HEK293 (cell line): ENCODE results near the gene GDPGP1.

Experiments
- CTCF ChIA-PET: fragments of 350-600 bp; formaldehyde crosslinking; extraction: SDS; loops from one replicate; lab custom pipeline; 2021; ENCODE audit warnings: antibody characterized with exemption; lab: Yijun Ruan, JAX
- POLR2A ChIA-PET: fragments of 300-600 bp; formaldehyde crosslinking; extraction: SDS; loops from one replicate; lab custom pipeline; 2020; ENCODE audit warnings: antibody characterized with exemption, inconsistent platforms; lab: Yijun Ruan, JAX
- H3K27ac ChIP-seq: fragments of 200-500 bp; sonication (Bioruptor generic); 2 replicates; pipeline ENCODE4 v1.5.1; 2014; ENCODE audit warnings: low read depth, low read length, control low read depth, inconsistent platforms; ENCODE audit errors: extremely low read depth
- H3K36me3 ChIP-seq, 2 experiments: fragments of 200-500 bp in 1 of 2; sonication (Bioruptor generic) in 1 of 2; 1 replicate in 1 of 2; 2 replicates in 1 of 2; pipeline ENCODE4 v1.5.1; 2014 to 2017; ENCODE audit warnings: inconsistent platforms in 2 of 2, low read length in 2 of 2; ENCODE audit not compliant: control insufficient read depth in 2 of 2, insufficient read depth in 1 of 2
- H3K4me1 ChIP-seq: fragments of 200-500 bp; sonication (Bioruptor generic); 2 replicates; pipeline ENCODE4 v1.5.1; 2014; ENCODE audit warnings: mild to moderate bottlenecking, low read length, inconsistent platforms; ENCODE audit not compliant: control insufficient read depth, insufficient read depth
- H3K4me3 ChIP-seq: 2 replicates; pipeline ENCODE4 v1.5.1; 2011; ENCODE audit warnings: low read depth, mild to moderate bottlenecking, control low read depth, low read length, moderate library complexity
- H3K9me3 ChIP-seq: fragments of 200-500 bp; sonication (Bioruptor generic); 2 replicates; pipeline ENCODE4 v1.5.1; 2014; ENCODE audit warnings: low read depth, low read length, inconsistent platforms; ENCODE audit not compliant: control insufficient read depth, insufficient read depth
- AEBP2 ChIP-seq: fragments of 450-650 bp; formaldehyde crosslinking; IDR thresholded peaks from 2 replicates; pipeline ENCODE4 v1.5.1; 2016; ENCODE audit warnings: missing biosample characterization, missing genetic modification characterization, borderline replicate concordance
- GLI4 ChIP-seq: fragments of 450-650 bp; formaldehyde crosslinking; IDR thresholded peaks from 2 replicates; pipeline ENCODE4 v1.5.1; 2016; ENCODE audit warnings: missing biosample characterization, missing genetic modification characterization
- GLIS1 ChIP-seq: fragments of 450-650 bp; formaldehyde crosslinking; IDR thresholded peaks from 2 replicates; pipeline ENCODE4 v1.5.1; 2016; ENCODE audit warnings: missing biosample characterization, missing genetic modification characterization
- IKZF3 ChIP-seq: fragments of 450-650 bp; IDR thresholded peaks from 2 replicates; pipeline ENCODE4 v1.5.0; 2018; ENCODE audit warnings: missing biosample characterization, mild to moderate bottlenecking, missing genetic modification characterization, moderate library complexity
- SCRT2 ChIP-seq: fragments of 450-650 bp; formaldehyde crosslinking; IDR thresholded peaks from 2 replicates; pipeline ENCODE4 v1.5.1; 2016; ENCODE audit warnings: missing biosample characterization, missing genetic modification characterization
- SP2 ChIP-seq: fragments of 450-650 bp; formaldehyde crosslinking; IDR thresholded peaks from 2 replicates; pipeline ENCODE4 v1.5.1; 2016; ENCODE audit warnings: missing biosample characterization, missing genetic modification characterization
- TCF7L2 ChIP-seq: IDR thresholded peaks from 2 replicates; pipeline ENCODE4 v1.6.1; 2011; ENCODE audit warnings: low read depth, mild to moderate bottlenecking, inconsistent platforms, low read length, moderate library complexity, borderline replicate concordance
- ZBTB44 ChIP-seq: fragments of 450-650 bp; IDR thresholded peaks from 2 replicates; pipeline ENCODE4 v1.5.1; 2018; ENCODE audit warnings: missing biosample characterization, mild to moderate bottlenecking, missing genetic modification characterization
- ZBTB6 ChIP-seq: fragments of 450-650 bp; formaldehyde crosslinking; IDR thresholded peaks from 2 replicates; pipeline ENCODE4 v1.5.1; 2017; ENCODE audit warnings: missing biosample characterization, missing genetic modification characterization
- ZNF114 ChIP-seq: fragments of 450-650 bp; formaldehyde crosslinking; IDR thresholded peaks from 2 replicates; pipeline ENCODE4 v1.5.0; 2017; ENCODE audit warnings: missing biosample characterization, missing genetic modification characterization
- ZNF121 ChIP-seq: fragments of 450-650 bp; formaldehyde crosslinking; IDR thresholded peaks from 2 replicates; pipeline ENCODE4 v1.5.1; 2016; ENCODE audit warnings: missing biosample characterization, missing genetic modification characterization
- ZNF132 ChIP-seq: fragments of 450-650 bp; formaldehyde crosslinking; IDR thresholded peaks from 2 replicates; pipeline ENCODE4 v1.5.1; 2017; ENCODE audit warnings: missing biosample characterization, missing genetic modification characterization, borderline replicate concordance
- ZNF2 ChIP-seq: fragments of 450-650 bp; formaldehyde crosslinking; IDR thresholded peaks from 2 replicates; pipeline ENCODE4 v1.5.1; 2016; ENCODE audit warnings: missing biosample characterization, missing genetic modification characterization
- ZNF221 ChIP-seq: fragments of 450-650 bp; formaldehyde crosslinking; IDR thresholded peaks from 2 replicates; pipeline ENCODE4 v1.5.1; 2017; ENCODE audit warnings: missing biosample characterization, missing genetic modification characterization, borderline replicate concordance
- ZNF223 ChIP-seq: fragments of 450-650 bp; formaldehyde crosslinking; IDR thresholded peaks from 2 replicates; pipeline ENCODE4 v1.5.1; 2016; ENCODE audit warnings: missing biosample characterization, missing genetic modification characterization
- ZNF391 ChIP-seq: fragments of 450-650 bp; formaldehyde crosslinking; IDR thresholded peaks from 2 replicates; pipeline ENCODE4 v1.5.1; 2016; ENCODE audit warnings: low read depth, missing biosample characterization, missing genetic modification characterization, borderline replicate concordance
- ZNF416 ChIP-seq: fragments of 450-650 bp; formaldehyde crosslinking; IDR thresholded peaks from 2 replicates; pipeline ENCODE4 v1.5.1; 2016; ENCODE audit warnings: missing biosample characterization, missing genetic modification characterization
- ZNF449 ChIP-seq: fragments of 450-650 bp; formaldehyde crosslinking; IDR thresholded peaks from 2 replicates; pipeline ENCODE4 v1.5.1; 2017; ENCODE audit warnings: missing biosample characterization, mild to moderate bottlenecking, missing genetic modification characterization, moderate library complexity
- ZNF501 ChIP-seq: fragments of 450-650 bp; formaldehyde crosslinking; IDR thresholded peaks from 2 replicates; pipeline ENCODE4 v1.5.1; 2016; ENCODE audit warnings: missing biosample characterization, missing genetic modification characterization
- ZNF514 ChIP-seq: fragments of 450-650 bp; formaldehyde crosslinking; IDR thresholded peaks from 2 replicates; pipeline ENCODE4 v1.5.1; 2016; ENCODE audit warnings: missing biosample characterization, missing genetic modification characterization
- ZNF521 ChIP-seq: fragments of 450-650 bp; formaldehyde crosslinking; IDR thresholded peaks from 2 replicates; pipeline ENCODE4 v1.5.1; 2017; ENCODE audit warnings: missing biosample characterization, mild to moderate bottlenecking, missing genetic modification characterization
- ZNF623 ChIP-seq: fragments of 450-650 bp; formaldehyde crosslinking; IDR thresholded peaks from 2 replicates; pipeline ENCODE4 v1.5.1; 2016; ENCODE audit warnings: missing biosample characterization, missing genetic modification characterization
- ZNF701 ChIP-seq: fragments of 450-650 bp; formaldehyde crosslinking; IDR thresholded peaks from 2 replicates; pipeline ENCODE4 v1.5.1; 2016; ENCODE audit warnings: missing biosample characterization, missing genetic modification characterization
- ZNF791 ChIP-seq: fragments of 450-650 bp; formaldehyde crosslinking; IDR thresholded peaks from 2 replicates; pipeline ENCODE4 v1.5.1; 2016; ENCODE audit warnings: missing biosample characterization, missing genetic modification characterization
- TF ChIP-seq, protein P1 (sequence below): fragments of 450-650 bp; IDR thresholded peaks from 2 replicates; pipeline ENCODE4 v1.5.1; 2018; ENCODE audit warnings: missing biosample characterization, missing genetic modification characterization
- TF ChIP-seq, protein P2 (sequence below): fragments of 450-650 bp; formaldehyde crosslinking; IDR thresholded peaks from 2 replicates; pipeline ENCODE4 v1.5.1; 2016; ENCODE audit warnings: missing biosample characterization, missing genetic modification characterization
- TF ChIP-seq, protein P3 (sequence below): fragments of 450-650 bp; formaldehyde crosslinking; IDR thresholded peaks from 2 replicates; pipeline ENCODE4 v1.5.1; 2017; ENCODE audit warnings: missing biosample characterization, missing genetic modification characterization

Gene GDPGP1

GRCh38 chr15:90230071-90230494 lies 3.9 kb upstream of the GDPGP1 start (continued):
- TF ChIP-seq, protein P1, sequence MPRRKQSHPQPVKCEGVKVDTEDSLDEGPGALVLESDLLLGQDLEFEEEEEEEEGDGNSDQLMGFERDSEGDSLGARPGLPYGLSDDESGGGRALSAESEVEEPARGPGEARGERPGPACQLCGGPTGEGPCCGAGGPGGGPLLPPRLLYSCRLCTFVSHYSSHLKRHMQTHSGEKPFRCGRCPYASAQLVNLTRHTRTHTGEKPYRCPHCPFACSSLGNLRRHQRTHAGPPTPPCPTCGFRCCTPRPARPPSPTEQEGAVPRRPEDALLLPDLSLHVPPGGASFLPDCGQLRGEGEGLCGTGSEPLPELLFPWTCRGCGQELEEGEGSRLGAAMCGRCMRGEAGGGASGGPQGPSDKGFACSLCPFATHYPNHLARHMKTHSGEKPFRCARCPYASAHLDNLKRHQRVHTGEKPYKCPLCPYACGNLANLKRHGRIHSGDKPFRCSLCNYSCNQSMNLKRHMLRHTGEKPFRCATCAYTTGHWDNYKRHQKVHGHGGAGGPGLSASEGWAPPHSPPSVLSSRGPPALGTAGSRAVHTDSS (tag by site-specific recombination): no peak
- TF ChIP-seq ZNF132 (tag by site-specific recombination): no peak
- no peak for TF ChIP-seq TCF7L2
- no peak for TF ChIP-seq IKZF3 (tag by site-specific recombination)
- no peak for TF ChIP-seq SCRT2
- no peak for TF ChIP-seq ZNF449 (tag by site-specific recombination)
- no peak for TF ChIP-seq ZNF121 (tag by site-specific recombination)
- no peak for TF ChIP-seq ZNF391 (tag by site-specific recombination)
- TF ChIP-seq ZNF521: no peak
- TF ChIP-seq GLIS1 (tag by site-specific recombination): no peak

- CTCF ChIA-PET: interaction anchor here (4.8 kb wide), 1 partner anchor 10 kb away, joined by 38 read pairs; no protein-coding TSS in a partner anchor
- no peak overlapping the region for H3K27ac ChIP-seq
- TF ChIP-seq AEBP2: no peak
- no peak for TF ChIP-seq ZNF623 (tag by site-specific recombination)
- TF ChIP-seq SP2 (tag by site-specific recombination): no peak
- no peak for TF ChIP-seq ZBTB6 (tag by site-specific recombination)
- TF ChIP-seq ZNF2 (tag by site-specific recombination): no peak
- no peak for TF ChIP-seq ZNF501 (tag by site-specific recombination)
- no peak for TF ChIP-seq ZNF221 (tag by site-specific recombination)
- TF ChIP-seq, protein P2, sequence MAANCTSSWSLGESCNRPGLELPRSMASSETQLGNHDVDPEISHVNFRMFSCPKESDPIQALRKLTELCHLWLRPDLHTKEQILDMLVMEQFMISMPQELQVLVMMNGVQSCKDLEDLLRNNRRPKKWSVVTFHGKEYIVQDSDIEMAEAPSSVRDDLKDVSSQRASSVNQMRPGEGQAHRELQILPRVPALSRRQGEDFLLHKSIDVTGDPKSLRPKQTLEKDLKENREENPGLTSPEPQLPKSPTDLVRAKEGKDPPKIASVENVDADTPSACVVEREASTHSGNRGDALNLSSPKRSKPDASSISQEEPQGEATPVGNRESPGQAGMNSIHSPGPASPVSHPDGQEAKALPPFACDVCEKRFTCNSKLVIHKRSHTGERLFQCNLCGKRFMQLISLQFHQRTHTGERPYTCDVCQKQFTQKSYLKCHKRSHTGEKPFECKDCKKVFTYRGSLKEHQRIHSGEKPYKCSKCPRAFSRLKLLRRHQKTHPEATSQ: no peak
- no peak for TF ChIP-seq ZNF223 (tag by site-specific recombination)
- no peak for TF ChIP-seq ZNF514 (tag by site-specific recombination)
- no peak for TF ChIP-seq GLI4 (tag by site-specific recombination)
- no peak for TF ChIP-seq ZNF791 (tag by site-specific recombination)
- no peak for TF ChIP-seq ZNF114 (tag by site-specific recombination)
- TF ChIP-seq ZNF416 (tag by site-specific recombination): no peak
- TF ChIP-seq ZNF701 (tag by site-specific recombination): no peak
- TF ChIP-seq, protein P3, sequence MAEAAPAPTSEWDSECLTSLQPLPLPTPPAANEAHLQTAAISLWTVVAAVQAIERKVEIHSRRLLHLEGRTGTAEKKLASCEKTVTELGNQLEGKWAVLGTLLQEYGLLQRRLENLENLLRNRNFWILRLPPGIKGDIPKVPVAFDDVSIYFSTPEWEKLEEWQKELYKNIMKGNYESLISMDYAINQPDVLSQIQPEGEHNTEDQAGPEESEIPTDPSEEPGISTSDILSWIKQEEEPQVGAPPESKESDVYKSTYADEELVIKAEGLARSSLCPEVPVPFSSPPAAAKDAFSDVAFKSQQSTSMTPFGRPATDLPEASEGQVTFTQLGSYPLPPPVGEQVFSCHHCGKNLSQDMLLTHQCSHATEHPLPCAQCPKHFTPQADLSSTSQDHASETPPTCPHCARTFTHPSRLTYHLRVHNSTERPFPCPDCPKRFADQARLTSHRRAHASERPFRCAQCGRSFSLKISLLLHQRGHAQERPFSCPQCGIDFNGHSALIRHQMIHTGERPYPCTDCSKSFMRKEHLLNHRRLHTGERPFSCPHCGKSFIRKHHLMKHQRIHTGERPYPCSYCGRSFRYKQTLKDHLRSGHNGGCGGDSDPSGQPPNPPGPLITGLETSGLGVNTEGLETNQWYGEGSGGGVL (tag by site-specific recombination): no peak
- TF ChIP-seq ZBTB44 (tag by site-specific recombination): no peak
These were observed 3.4 kb upstream of the GDPGP1 start for GRCh38 chr15:90230610-90231009.

More at GRCh38 chr15:90230610-90231009, 3.4 kb upstream of the GDPGP1 start:
- Histone ChIP-seq H3K4me3 (no peak overlapping the region), H3K36me3 (peaks cover 10 to 58% of the 10 kb centered on the region in 2 experiments; a peak in 2 of 3 replicates), H3K4me1 (peaks cover 4% of the 10 kb centered on the region; the same call in 1 of the 2 replicates), H3K9me3 (no peaks in the 10 kb centered on the region)
- POLR2A ChIA-PET: no interaction called here
